Measurements from ENCODE around the gene ADPRHL1.

Gene ADPRHL1

DNA sequence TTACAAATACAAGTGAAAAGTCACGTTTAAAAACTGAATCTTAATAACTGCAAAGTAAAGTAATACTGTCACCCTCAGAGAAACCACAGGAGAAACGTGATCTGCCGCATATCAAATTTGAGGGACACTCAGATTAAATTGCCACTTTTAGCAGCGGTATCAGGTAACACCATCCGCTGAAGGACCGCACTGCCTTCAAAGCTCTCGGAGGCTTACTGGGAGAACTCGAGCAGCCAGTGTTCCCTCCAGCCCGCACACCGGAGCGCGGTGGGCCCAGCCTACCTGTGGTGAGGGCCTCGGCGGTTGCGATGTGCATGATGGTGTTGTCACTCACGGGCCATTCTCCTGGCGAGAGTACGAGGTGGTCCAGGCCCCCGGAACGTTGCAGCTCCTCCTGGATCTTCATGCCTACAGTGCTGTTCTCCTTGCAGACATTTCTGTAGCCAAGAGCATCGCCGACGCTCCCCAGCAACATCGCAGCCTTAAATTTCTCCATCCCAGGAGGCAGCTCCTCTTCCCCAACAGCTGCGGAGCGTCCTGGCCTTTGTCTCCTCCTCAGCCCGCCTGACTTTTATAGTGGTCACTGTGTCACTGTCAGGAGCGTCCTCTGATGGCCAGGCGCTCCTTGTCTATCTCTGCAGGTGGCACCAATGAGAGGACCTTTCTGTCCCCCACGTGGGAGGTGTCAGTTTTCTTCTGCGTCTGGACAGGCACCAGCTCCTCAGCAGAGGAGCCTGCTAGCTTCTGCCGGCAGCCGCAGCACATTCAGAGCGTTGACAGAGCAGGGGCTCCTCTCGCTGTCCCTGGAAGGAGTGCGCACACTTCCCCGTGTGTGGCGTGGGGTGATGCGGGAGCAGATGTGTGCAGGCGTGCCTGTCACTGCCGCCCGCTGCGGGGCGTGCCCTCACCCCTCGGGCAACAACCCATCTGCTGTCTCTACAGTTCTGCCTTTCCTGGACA lies at the start of gene ADPRHL1:
ADPRHL1 (minus strand) TSS at position 547 of the 960 bp plus-strand sequence; CDS start at position 496, 51 bp downstream.
- no peak for DNase-seq

DNA sequence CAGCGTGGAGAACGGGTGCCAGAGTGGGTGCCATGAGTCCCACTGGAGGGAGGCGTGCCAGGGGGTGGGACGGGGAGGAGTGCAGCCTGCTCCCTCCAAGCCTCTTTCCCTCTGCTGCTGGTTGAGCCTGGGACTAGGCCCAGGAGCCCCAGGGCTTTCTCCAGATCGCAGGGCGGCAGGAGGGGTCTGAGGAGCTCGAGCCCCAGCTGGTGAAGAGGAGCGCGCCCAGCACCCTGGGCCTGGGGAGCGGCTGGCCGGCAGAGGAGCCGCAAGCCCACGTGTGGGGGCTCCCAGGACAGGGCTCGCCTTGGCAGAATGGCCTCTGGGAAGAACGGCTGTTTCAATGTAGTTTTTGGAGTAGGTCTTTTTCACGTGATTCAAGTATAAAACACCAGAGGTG lies 49.4 kb upstream of the ADPRHL1 start:
- no peak for DNase-seq

DNA sequence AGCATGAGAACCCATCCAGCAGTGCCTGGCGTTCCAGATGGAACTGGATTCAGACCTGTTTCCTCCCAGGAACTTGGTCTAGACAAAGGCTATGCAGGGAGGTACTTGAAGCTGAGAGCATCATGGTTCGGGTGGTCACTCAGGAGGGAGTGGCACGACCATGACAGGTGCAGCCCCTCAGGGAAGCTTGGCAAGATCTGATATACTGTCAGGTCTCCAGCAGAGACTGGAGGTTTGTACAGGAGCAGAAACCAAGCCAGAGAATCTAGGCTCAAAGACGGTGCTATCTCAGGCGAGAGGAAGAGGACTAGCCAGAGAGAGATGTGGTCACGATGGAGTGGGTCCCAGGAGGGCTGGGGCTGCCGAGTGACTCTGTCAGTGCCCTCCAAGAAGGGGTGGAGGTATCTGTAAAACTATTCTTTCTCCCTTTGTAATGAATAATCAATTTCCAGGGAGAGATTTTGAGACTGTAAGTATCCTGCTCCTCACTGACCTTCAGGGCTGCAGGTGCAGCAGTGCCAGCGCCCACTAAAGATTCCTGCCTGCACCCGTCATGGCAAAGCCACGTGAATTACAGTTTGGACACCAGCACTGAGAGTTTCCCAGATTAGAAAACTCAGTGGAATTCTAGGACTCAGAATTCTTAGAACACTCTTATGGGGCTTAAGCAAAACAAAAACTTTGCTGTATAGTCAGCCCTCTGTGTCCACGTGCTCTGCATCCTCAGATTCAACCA lies 47.4 kb upstream of the ADPRHL1 start:
- no peak for DNase-seq

DNA sequence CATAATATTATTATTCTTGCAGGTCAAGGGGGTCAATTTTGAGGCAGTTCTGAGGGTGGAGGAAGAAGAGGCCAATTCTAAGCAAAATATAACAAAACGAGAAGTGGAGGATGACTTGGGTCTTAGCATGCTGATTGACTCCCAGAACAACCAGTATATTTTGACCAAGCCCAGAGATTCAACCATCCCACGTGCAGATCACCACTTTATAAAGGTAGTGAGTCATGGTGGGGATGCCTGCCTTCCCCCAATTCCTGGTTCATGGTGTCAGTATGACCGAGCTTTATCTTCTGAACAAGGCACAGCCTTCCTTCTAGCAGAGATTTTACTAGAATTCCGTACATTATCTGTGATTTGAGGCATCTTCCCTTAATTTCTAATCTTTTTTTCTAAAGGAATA lies 46.6 kb upstream of the ADPRHL1 start:
- DNase-seq, result no peak

GRCh38 chr13:113498905-113499304 lies 45.6 kb upstream of the ADPRHL1 start:
- no peak for DNase-seq

GRCh38 chr13:113497217-113497616 lies 43.9 kb upstream of the ADPRHL1 start:
- no peak for DNase-seq

DNA sequence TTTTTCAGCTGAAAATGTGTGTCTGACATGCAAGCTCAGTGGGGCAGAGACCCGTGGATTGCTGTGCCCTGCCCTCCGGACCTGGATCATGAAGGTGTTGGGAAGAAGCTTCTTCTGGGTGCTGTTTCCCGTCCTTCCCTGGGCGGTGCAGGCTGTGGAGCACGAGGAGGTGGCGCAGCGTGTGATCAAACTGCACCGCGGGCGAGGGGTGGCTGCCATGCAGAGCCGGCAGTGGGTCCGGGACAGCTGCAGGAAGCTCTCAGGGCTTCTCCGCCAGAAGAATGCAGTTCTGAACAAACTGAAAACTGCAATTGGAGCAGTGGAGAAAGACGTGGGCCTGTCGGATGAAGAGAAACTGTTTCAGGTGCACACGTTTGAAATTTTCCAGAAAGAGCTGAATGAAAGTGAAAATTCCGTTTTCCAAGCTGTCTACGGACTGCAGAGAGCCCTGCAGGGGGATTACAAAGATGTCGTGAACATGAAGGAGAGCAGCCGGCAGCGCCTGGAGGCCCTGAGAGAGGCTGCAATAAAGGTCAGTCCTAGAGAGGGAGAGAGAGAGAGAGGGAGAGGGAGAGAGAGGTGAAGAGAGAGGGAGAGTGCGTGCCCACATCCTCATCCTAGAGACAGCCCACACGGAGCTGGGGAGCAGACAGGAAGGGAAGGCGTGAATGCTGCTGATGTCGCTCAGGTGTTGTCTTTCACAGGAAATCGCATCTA lies 42.4 kb upstream of the ADPRHL1 start:
- DNase-seq, result no peak

DNA sequence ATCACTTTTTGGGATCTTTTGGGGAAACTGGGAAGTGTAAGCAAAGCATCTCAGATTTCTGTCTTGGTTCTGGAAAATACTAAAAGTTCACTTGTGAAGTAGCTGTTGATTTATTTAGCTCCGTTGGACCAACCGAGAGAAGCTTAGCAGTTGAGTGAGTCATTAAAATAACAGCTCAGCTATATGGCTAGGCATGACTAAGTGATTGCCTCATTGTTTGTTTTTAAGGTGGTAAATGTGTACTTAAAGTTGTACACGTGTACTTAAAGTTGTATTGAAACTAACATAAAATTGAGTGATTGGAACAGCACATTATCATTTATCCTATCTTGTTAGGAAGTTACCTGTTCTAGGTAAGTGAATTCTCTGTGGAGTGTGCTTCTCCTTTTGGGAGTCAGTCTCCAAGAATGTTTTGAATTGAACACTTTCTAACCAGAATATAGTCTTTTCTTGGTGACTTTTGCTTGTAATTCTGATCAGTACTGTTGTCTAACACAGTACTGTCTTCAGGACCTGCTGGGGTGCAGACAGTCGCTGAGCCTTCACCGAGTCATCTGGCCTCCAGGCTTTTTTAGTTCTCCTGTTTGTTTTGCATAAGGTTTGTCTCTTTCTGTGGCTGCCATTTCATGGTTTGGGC lies 40.1 kb upstream of the ADPRHL1 start:
- peak in 1 of 2 donors; percentile 67 for DNase-seq

DNA sequence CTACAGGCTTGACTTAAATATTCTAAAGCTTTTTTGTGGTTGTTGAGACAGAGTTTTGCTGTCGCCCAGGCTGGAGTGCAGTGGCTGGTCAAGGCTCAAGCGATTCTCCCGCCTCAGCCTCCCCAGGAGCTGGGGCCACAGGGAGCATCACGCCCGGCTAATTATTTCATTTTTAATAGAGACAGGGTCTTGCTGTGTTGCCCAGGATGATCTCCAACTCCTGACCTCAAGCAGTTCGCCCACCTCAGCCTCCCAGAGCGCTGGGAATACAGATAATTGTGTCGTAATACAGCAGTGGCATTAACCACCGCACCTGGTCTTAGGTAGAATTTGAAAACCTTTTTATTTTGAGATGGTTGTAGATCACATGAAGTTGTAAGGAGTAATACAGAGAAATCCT lies 38.7 kb upstream of the ADPRHL1 start:
- no peak for DNase-seq

- DNase-seq, result no peak
These were observed 38.2 kb upstream of the ADPRHL1 start for GRCh38 chr13:113491418-113491883.

- DNase-seq, result peak; percentile 37 to 79
These were observed 37.5 kb upstream of the ADPRHL1 start, which contains the start of gene DCUN1D2 for GRCh38 chr13:113490496-113491417. Gene DCUN1D2 (minus strand): TSS chr13:113490711. CDS start chr13:113490669, 42 bp downstream.

DNA sequence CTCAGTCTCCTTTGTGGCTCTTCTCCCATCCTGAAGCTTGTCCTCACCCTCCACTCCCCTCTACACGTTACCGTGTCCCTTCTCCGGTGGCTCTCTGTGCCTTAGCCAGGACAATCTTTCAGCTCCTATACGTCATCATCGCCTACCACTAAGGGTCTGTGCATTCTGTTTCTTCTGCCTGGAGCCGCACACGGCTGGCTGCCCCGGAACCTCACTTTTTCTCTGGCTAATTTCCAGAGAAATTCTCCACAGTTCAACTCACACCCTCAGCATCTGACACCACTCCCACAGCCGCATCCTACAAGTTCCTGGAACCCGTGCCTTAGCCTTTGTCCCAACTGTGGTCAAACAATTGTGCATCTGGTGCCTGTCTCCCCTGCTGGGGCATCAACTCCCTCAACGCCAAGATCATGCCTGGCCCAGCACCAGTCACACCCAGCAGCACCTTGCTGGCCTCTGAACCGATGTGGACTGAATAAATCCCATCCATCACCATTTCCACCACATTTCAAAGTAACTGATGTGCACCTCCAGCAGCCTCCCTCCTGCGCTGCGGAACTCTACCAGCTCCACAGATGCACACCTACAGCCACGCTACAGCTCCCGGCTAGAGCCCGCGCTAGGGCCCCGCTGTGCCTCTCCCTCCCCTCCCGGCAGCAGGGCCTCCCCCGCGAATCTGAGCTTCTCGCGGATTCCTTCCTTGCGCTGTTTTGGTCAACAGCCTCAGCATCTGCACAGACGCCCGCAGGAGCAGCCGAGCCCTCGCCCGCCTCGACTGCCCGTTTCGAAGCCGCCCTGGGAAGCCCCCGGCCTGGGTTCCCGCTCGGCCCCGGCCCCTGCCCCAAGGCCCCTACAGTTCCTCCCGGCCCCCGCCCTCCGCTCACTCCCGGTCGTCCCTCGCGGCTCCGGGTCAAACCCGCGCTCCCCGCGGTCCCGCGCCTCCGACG lies 36.5 kb upstream of the ADPRHL1 start:
- peak in 1 of 2 donors; percentile 44 for DNase-seq

DNA sequence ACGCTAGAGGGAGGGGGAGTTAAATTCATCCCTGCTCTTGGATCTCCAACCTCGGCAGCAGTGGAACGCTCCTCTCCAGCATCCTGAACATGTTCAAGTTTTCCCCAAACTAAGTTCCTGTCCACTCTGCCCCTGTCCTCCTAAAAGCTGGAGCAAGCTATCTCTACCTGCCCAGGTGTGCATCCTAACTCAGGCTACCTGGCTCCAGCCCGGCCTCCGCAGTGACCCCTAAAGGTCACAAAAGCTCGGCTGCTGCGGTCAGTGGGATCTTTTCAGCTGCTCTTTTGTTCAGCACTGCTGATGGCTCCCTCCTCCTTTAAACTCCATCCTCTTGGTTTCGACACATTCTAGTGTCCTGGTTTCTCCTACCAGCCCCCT lies 35.9 kb upstream of the ADPRHL1 start:
- DNase-seq, result no peak

- no peak for DNase-seq
These were observed 35.0 kb upstream of the ADPRHL1 start for GRCh38 chr13:113488283-113488682.

GRCh38 chr13:113486698-113487097 lies 33.4 kb upstream of the ADPRHL1 start:
- DNase-seq, result no peak

DNA sequence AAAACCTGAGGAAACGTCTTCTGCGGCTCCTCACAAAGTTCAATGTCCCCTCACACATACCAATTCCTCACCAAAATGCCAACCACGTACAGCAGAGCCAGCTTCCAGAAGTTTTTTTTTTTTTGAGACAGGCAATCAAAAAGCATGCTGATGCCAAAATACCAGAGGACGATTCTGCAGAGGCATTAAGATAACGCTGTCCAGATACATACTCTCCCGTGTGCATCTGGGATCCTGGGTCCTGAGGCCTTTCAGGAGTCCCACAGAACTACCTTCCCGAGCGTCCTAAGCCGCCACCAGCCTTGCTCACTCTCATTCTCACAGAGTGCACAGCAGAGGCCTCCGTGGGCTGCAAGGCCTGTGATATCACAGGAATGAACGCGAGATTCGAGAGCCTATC lies 32.3 kb upstream of the ADPRHL1 start:
- DNase-seq, result no peak

- no peak for DNase-seq
These were observed 30.4 kb upstream of the ADPRHL1 start for GRCh38 chr13:113483504-113484293.

DNA sequence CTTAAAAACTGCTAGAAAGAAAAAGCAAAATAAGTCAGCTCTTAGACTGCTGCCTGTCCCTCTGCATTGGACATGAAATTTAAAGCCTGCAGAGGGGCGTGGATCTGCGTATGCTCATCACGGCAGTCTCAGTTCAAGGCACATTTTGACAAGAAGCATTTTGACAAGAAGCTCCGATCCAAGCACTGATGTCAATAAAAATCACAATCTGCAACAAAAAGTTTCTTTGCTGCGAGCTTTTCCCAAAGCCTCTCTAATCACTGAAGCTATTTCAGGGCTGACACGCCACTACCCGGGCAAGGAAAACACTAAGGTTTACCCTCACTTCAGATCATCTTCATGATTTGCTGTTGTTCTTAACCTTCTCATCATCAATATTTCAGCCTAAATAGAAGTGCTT lies 29.8 kb upstream of the ADPRHL1 start:
- DNase-seq, result no peak

DNA sequence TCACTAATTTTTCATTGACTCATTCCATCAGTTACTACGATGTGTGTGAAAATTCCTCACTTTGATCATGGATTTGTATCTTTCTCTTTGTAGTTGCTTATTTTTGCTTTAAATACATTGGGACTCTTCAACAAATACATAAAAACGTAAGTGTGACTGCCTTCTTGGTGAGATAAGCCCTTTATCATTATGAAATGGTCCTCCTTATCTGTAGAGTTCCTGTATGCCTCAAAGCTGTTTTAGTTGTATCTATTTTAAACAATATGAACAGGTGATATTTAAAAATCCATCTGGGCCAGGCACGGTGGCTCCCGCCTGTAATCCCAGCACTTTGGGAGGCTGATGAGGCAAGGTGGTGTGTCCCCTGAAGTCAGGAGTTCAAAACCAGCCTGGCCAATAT lies 25.9 kb upstream of the ADPRHL1 start:
- no peak for DNase-seq

Measured in bone marrow (tissue), 2 donors.